ENCODE data around the gene SYT14.

- TF ChIP-seq CTCF (IDR thresholded peaks at IDR 0.05) (no peak), ZFX (IDR thresholded peaks at IDR 0.05; ENCODE audit: borderline replicate concordance) (no peak)
Measured at GRCh38 chr1:209945377-209945776, 7.4 kb downstream of the SYT14 start.
